ENCODE measurements around the gene GOLGA3.
"Not testable (repeated sequence)": the region's sequence is repeated elsewhere in the genome, so short reads cannot be mapped to it uniquely, and the experiment has no call there.

GOLGA3 gene

GRCh38 chr12:132828706-132829534 lies at the start of gene GOLGA3:
Gene GOLGA3, minus strand, starts transcription at chr12:132828869. Its CDS starts 6,741 bp downstream, at chr12:132822128.
- DNase-seq (ENCODE audit: extremely low read depth, low read depth): peak; percentile 86
- TF ChIP-seq CTCF (IDR thresholded peaks at IDR 0.05; ENCODE audit: low read depth, low read length): no peak

DNA sequence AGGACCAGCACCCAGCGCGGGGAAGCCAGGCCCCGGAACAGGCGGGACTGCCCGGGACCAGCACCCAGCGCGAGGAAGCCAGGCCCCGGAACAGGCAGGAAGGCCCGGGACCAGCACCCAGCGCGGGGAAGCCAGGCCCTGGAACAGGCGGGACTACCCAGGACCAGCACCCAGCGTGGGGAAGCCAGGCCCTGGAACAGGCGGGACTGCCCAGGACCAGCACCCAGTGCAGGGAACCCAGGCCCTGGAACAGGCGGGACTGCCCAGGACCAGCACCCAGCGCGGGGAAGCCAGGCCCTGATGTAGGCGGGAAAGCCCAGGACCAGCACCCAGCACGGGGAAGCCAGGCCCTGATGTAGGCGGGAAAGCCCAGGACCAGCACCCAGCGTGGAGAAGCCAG lies 46.0 kb upstream of the GOLGA3 start:
- not testable (repeated sequence) for DNase-seq (ENCODE audit: extremely low read depth, low read depth)

DNA sequence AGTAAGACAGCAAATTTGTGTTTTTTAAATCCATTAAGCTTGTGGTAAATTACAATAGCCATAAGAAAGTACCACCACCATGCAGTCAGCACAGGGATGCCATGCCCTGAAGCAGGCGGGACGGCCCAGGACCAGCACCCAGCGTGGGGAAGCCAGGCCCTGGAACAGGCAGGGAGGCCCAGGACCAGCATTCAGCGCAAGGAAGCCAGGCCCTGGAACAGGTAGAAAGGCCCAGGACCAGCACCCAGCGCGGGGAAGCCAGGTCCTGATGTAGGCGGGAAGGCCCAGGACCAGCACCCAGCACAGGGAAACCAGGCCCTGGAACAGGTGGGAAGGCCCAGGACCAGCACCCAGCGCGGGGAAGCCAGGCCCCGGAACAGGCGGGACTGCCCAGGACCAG lies 45.5 kb upstream of the GOLGA3 start:
- DNase-seq (ENCODE audit: extremely low read depth, low read depth): no peak
- no peak for TF ChIP-seq CTCF (IDR thresholded peaks at IDR 0.05; ENCODE audit: low read depth, low read length)

DNA sequence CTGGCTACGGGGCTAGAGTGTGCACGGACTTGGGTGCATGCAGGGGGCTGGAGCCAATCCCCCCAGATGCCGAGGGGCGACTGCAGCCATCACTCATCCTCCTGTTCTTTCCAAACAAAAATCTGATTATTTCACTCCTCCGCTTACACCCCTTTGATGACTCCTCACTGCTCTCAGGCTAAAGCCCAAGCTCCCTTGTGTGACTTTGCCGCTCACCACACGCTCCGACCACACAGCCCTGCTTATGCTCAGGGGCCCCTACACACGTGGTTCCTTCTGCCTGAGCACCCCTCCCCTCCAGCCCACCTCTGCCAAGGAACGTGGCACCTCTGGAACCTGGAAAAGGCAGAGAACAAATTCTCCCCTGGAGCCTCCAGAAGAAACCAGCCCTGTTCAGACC lies 45.1 kb upstream of the GOLGA3 start:
- no peak for DNase-seq (ENCODE audit: extremely low read depth, low read depth)
- no peak for TF ChIP-seq CTCF (IDR thresholded peaks at IDR 0.05; ENCODE audit: low read depth, low read length)

DNA sequence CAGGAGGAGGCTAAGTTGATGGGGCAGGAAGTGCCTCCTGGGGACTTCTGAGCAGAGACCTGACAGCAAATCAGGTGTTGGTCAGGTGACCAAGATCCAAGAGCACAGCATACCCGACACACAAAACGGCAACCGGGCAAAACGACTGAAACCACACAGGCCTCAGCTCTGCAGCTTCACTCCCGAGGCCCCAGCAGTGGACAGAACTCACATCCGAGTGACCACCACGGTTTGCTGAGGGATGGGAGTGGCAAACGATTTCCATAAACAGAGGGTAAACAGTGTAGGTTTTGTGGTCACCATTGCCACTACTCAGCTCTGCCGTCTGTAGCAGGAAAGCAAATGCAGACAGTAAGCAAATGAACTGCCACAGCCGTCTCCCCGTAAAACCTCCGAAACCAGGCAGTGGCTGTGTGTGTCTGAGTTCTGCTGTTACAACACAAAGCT lies 44.3 kb upstream of the GOLGA3 start:
- TF ChIP-seq CTCF (IDR thresholded peaks at IDR 0.05; ENCODE audit: low read depth, low read length): no peak
- DNase-seq (ENCODE audit: extremely low read depth, low read depth): no peak

DNA sequence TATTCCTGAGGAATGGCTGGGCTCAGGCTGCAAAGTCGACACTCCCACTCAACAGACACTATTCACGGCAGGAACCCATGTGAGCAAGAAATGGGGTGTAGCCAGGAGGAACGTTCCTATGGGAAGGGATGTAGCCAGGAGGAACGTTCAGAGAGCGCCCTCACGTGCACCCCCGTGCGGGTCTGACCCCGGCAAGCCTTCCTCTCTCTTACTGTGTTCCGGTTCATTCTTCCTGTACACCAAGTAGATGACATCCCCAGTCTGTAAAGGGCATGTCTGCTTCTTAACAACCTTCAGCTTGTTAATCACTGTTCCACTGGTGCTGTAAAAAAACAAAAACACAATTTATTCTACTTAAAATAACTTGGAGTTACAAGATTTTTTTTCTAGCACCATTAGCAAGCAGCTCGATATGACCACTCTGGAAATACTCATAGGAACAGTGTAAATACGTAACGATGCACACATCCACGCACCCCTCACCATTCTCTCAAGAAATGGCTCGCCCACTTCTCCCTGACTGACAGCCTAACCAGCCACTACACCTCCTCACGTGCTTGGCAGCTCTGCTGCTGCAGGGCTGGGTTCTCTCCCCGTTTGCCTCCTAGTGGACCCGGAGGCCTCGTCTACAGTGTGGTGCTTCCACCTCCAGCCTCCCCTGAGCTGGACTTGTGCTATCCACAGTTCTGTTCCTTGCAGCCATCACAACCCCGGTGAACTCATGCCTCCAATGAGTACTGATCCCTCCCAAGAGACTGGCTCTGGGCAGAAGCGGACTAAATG lies 43.6 kb upstream of the GOLGA3 start:
- TF ChIP-seq CTCF (IDR thresholded peaks at IDR 0.05; ENCODE audit: low read depth, low read length): no peak

GRCh38 chr12:132869551-132869950 lies 40.9 kb upstream of the GOLGA3 start:
- no peak for DNase-seq (ENCODE audit: extremely low read depth, low read depth)
- TF ChIP-seq CTCF (IDR thresholded peaks at IDR 0.05; ENCODE audit: low read depth, low read length): no peak

More for the DNA sequence above, 43.6 kb upstream of the GOLGA3 start:
- DNase-seq (ENCODE audit: extremely low read depth, low read depth): no peak
